Mesenchymal stem cell (in vitro differentiated cells and primary cell): Measurements from ENCODE around the gene BTBD3.

Experiments used
- DNase-seq: peaks from one replicate; pipeline ENCODE4 v3.0.0-alpha.2; 2013
- H2AFZ ChIP-seq: one replicate; pipeline ENCODE4 v1.6.1; 2013; ENCODE audit warnings: low read depth, mild to moderate bottlenecking, control low read depth, inconsistent platforms, low read length, moderate library complexity
- H2AK5ac ChIP-seq: 2 replicates; pipeline ENCODE4 v1.6.1; 2013; ENCODE audit warnings: low read length, moderate library complexity, mild to moderate bottlenecking, inconsistent platforms; ENCODE audit not compliant: severe bottlenecking
- H2BK120ac ChIP-seq: one replicate; pipeline ENCODE4 v1.6.1; 2013; ENCODE audit warnings: low read depth, mild to moderate bottlenecking, inconsistent platforms, low read length, moderate library complexity
- H2BK12ac ChIP-seq, 2 experiments: one replicate each; pipeline ENCODE4 v1.6.1; 2013; ENCODE audit warnings: inconsistent platforms in 2 of 2, low read length in 2 of 2, mild to moderate bottlenecking in 2 of 2, moderate library complexity in 2 of 2, control low read depth in 1 of 2
- H2BK15ac ChIP-seq: one replicate; pipeline ENCODE4 v1.6.1; 2013; ENCODE audit warnings: mild to moderate bottlenecking, low read depth, inconsistent platforms; ENCODE audit not compliant: poor library complexity, severe bottlenecking
- H2BK5ac ChIP-seq: 2 replicates; pipeline ENCODE4 v1.6.1; 2013; ENCODE audit warnings: low read depth, mild to moderate bottlenecking, low read length, control low read depth, inconsistent platforms; ENCODE audit not compliant: poor library complexity, severe bottlenecking
- H3K14ac ChIP-seq, 2 experiments: one replicate each; pipeline ENCODE4 v1.6.1; 2013; ENCODE audit warnings: inconsistent platforms in 2 of 2, low read length in 2 of 2, control low read depth in 1 of 2, mild to moderate bottlenecking in 1 of 2, moderate library complexity in 1 of 2
- H3K18ac ChIP-seq, 2 experiments: one replicate each; pipeline ENCODE4 v1.6.1; 2013; ENCODE audit warnings: inconsistent platforms in 2 of 2, low read length in 2 of 2, control low read depth in 1 of 2, low read depth in 1 of 2, mild to moderate bottlenecking in 1 of 2
- H3K23ac ChIP-seq, 2 experiments: one replicate each; pipeline ENCODE4 v1.6.1; 2013; ENCODE audit warnings: inconsistent platforms in 2 of 2, low read length in 2 of 2, mild to moderate bottlenecking in 2 of 2, moderate library complexity in 2 of 2, control low read depth in 1 of 2
- H3K27ac ChIP-seq: 2 replicates; pipeline ENCODE4 v1.5.1; 2013; ENCODE audit warnings: mild to moderate bottlenecking, moderate library complexity, low read length, control low read depth, inconsistent platforms; ENCODE audit not compliant: poor library complexity, severe bottlenecking
- H3K27me3 ChIP-seq, 2 experiments: 2 replicates each; pipeline versions ENCODE4 v1.6.1 to v1.7.0; 2013; ENCODE audit warnings: low read length in 2 of 2, mild to moderate bottlenecking in 2 of 2, moderate library complexity in 2 of 2, control low read depth in 1 of 2, inconsistent platforms in 1 of 2; ENCODE audit not compliant: control insufficient read depth in 1 of 2, insufficient read depth in 1 of 2
- H3K36me3 ChIP-seq, 2 experiments: 2 replicates each; pipeline versions ENCODE4 v1.6.1 to v1.7.0; 2013; ENCODE audit warnings: low read length in 2 of 2, control low read depth in 1 of 2, inconsistent platforms in 1 of 2, low read depth in 1 of 2, mild to moderate bottlenecking in 1 of 2; ENCODE audit not compliant: insufficient read depth in 2 of 2, control insufficient read depth in 1 of 2
- H3K4ac ChIP-seq, 2 experiments: one replicate each; pipeline ENCODE4 v1.6.1; 2013; ENCODE audit warnings: inconsistent platforms in 2 of 2, low read length in 2 of 2, mild to moderate bottlenecking in 2 of 2, moderate library complexity in 2 of 2, control low read depth in 1 of 2, low read depth in 1 of 2
- H3K4me1 ChIP-seq: 2 replicates; pipeline ENCODE4 v1.6.1; 2013; ENCODE audit warnings: low read depth, low read length, control low read depth; ENCODE audit not compliant: control insufficient read depth, insufficient read depth
- H3K4me2 ChIP-seq: 2 replicates; pipeline ENCODE4 v1.6.1; 2013; ENCODE audit warnings: low read length, mild to moderate bottlenecking, inconsistent platforms; ENCODE audit not compliant: poor library complexity, severe bottlenecking
- H3K4me3 ChIP-seq, 2 experiments: 2 replicates each; pipeline versions ENCODE4 v1.5.1 to v1.7.0; 2013; ENCODE audit warnings: low read length in 2 of 2, mild to moderate bottlenecking in 2 of 2, control low read depth in 1 of 2, low read depth in 1 of 2; ENCODE audit not compliant: insufficient read depth in 1 of 2
- H3K79me1 ChIP-seq: replicated peaks from 2 replicates; pipeline ENCODE4 v1.6.1; 2013; ENCODE audit warnings: mild to moderate bottlenecking, control low read depth, low read length, inconsistent platforms; ENCODE audit not compliant: poor library complexity, severe bottlenecking
- H3K9ac ChIP-seq: 2 replicates; pipeline ENCODE4 v1.7.0; 2013; ENCODE audit warnings: mild to moderate bottlenecking, low read length, moderate library complexity
- H3K9me3 ChIP-seq: 2 replicates; pipeline ENCODE4 v1.7.0; 2013; ENCODE audit warnings: mild to moderate bottlenecking, low read length; ENCODE audit not compliant: control insufficient read depth
- H4K8ac ChIP-seq: one replicate; pipeline ENCODE4 v1.6.1; 2013; ENCODE audit warnings: inconsistent platforms, mild to moderate bottlenecking, low read length, moderate library complexity
- H4K91ac ChIP-seq: one replicate; pipeline ENCODE4 v1.6.1; 2013; ENCODE audit warnings: mild to moderate bottlenecking, low read length, inconsistent platforms
- WGBS: methylation state at CpG from one replicate; pipeline ENCODE4 v1.1.7; 2013; ENCODE audit warnings: mixed read lengths; 5-methylcytosine and 5-hydroxymethylcytosine counted together

The BTBD3 gene

GRCh38 chr20:11894062-11894461 lies 23.6 kb upstream of the BTBD3 start:
- peak overlapping the region in 1 of 2 experiments; percentile 30 for H2BK12ac ChIP-seq
- no peak overlapping the region for H3K18ac ChIP-seq
- H3K23ac ChIP-seq = no peak overlapping the region
- H3K4me1 ChIP-seq = peaks cover 1% of the 10 kb centered on the region
- no peak overlapping the region for H3K27ac ChIP-seq
- H3K79me1 ChIP-seq = peaks cover 10% of the 10 kb centered on the region
- no peak overlapping the region for H3K4me3 ChIP-seq
- no peak overlapping the region for H3K4ac ChIP-seq
- H3K9ac ChIP-seq = no peak overlapping the region
- no peaks in the 10 kb centered on the region for H3K36me3 ChIP-seq
- no peak overlapping the region for H2AFZ ChIP-seq
- no peak overlapping the region for H2BK5ac ChIP-seq
- H3K27me3 ChIP-seq = no peaks in the 10 kb centered on the region
- no peak overlapping the region for H4K91ac ChIP-seq
- WGBS = 91% methylated on average over 6 of the region's 6 CpGs
- DNase-seq = no peak
- no peak overlapping the region for H3K14ac ChIP-seq
- no peak overlapping the region for H4K8ac ChIP-seq
- no peak overlapping the region for H2BK120ac ChIP-seq
- no peak overlapping the region for H3K4me2 ChIP-seq
- H2AK5ac ChIP-seq = no peak overlapping the region
- no peak overlapping the region for H2BK15ac ChIP-seq
- no peaks in the 10 kb centered on the region for H3K9me3 ChIP-seq

GRCh38 chr20:11895861-11896387 lies 21.8 kb upstream of the BTBD3 start:
- DNase-seq = no peak
- H3K79me1 ChIP-seq = peaks cover 12% of the 10 kb centered on the region
- no peak overlapping the region for H3K4me3 ChIP-seq
- H4K91ac ChIP-seq = no peak overlapping the region
- no peaks in the 10 kb centered on the region for H3K9me3 ChIP-seq
- 88% methylated on average over 5 of the region's 6 CpGs for WGBS
- no peak overlapping the region for H2BK5ac ChIP-seq
- H3K27ac ChIP-seq = no peak overlapping the region
- no peak overlapping the region for H2AFZ ChIP-seq
- peaks cover 1% of the 10 kb centered on the region for H3K4me1 ChIP-seq
- H3K23ac ChIP-seq = no peak overlapping the region
- H2BK15ac ChIP-seq = no peak overlapping the region
- no peaks in the 10 kb centered on the region for H3K27me3 ChIP-seq
- no peak overlapping the region for H3K4ac ChIP-seq
- H3K18ac ChIP-seq = no peak overlapping the region
- no peak overlapping the region for H2BK120ac ChIP-seq
- H2AK5ac ChIP-seq = no peak overlapping the region
- H3K4me2 ChIP-seq = no peak overlapping the region
- H3K36me3 ChIP-seq = no peaks in the 10 kb centered on the region
- no peak overlapping the region for H4K8ac ChIP-seq
- H2BK12ac ChIP-seq = no peak overlapping the region
- no peak overlapping the region for H3K14ac ChIP-seq
- no peak overlapping the region for H3K9ac ChIP-seq

GRCh38 chr20:11901127-11901526 lies 16.6 kb upstream of the BTBD3 start:
- Histone ChIP-seq H2BK120ac (no peak overlapping the region), H3K27me3 (no peaks in the 10 kb centered on the region), H3K27ac (no peak overlapping the region), H3K4me1 (no peaks in the 10 kb centered on the region), H3K79me1 (peaks cover 11% of the 10 kb centered on the region), H3K9me3 (no peaks in the 10 kb centered on the region), H2BK15ac (no peak overlapping the region), H3K9ac (no peak overlapping the region), H3K23ac (no peak overlapping the region), H3K18ac (no peak overlapping the region), H4K8ac (no peak overlapping the region), H3K36me3 (no peaks in the 10 kb centered on the region), H3K4me3 (no peak overlapping the region), H3K14ac (no peak overlapping the region), H4K91ac (no peak overlapping the region), H2AK5ac (no peak overlapping the region), H2BK12ac (no peak overlapping the region), H2BK5ac (no peak overlapping the region), H3K4me2 (no peak overlapping the region), H2AFZ (no peak overlapping the region), H3K4ac (no peak overlapping the region)
- peak; percentile 81 for DNase-seq
- WGBS = 14% methylated on average over 1 of the region's 3 CpGs

- Histone ChIP-seq H3K27ac (peak overlapping the region; percentile 41), H2BK15ac (no peak overlapping the region), H3K9me3 (no peaks in the 10 kb centered on the region), H2BK12ac (no peak overlapping the region), H3K18ac (no peak overlapping the region), H3K9ac (no peak overlapping the region), H2BK120ac (no peak overlapping the region), H3K27me3 (no peaks in the 10 kb centered on the region), H3K14ac (no peak overlapping the region), H2BK5ac (no peak overlapping the region), H3K4ac (no peak overlapping the region), H4K91ac (no peak overlapping the region), H3K79me1 (peaks cover 12% of the 10 kb centered on the region), H2AK5ac (no peak overlapping the region), H3K23ac (no peak overlapping the region), H3K4me3 (no peak overlapping the region), H3K4me2 (no peak overlapping the region), H2AFZ (no peak overlapping the region), H3K36me3 (no peaks in the 10 kb centered on the region), H4K8ac (no peak overlapping the region), H3K4me1 (no peaks in the 10 kb centered on the region)
- peak; percentile 85 for DNase-seq
- WGBS = no CpG with 5 or more reads among the region's 2 CpGs
Observed at GRCh38 chr20:11902285-11902697, 15.4 kb upstream of the BTBD3 start.
